ENCODE data around the gene ALK.

Gene ALK

DNA sequence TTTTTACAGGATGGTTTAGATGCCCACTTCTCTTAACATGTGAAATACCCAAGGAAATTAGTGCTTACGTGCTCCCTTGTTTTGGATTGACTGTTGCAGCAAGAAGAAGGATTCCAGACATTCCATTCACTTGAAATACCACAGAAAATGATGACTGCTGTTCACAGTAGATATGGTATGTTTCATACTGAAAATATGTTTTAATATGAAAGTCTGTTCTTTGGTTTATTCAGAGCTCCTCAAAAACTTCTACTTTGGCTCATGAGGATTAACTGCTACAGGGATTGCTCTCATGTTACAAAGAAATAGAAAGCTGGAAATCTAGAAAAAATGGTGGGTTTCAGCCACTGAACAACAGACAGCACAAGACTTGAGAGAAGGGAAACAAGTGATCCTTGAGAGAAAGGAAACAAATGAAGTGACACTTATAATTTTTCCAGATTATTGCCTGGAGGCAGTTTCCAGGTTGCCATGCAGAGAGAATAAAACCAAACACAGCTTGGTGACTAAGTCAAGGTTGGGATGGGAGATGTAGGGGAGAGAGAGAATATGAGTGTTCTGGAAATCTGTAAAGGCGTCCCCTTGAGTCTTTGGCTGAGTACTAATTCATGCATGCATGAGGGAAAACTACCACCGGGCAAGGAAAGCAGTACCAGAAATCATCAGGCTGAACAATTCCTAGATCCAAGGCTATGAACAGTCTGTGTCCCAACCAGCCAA lies 458.0 kb downstream of the ALK start:
- no peak for TF ChIP-seq ZFX (IDR thresholded peaks at IDR 0.05)
- TF ChIP-seq, protein P1, sequence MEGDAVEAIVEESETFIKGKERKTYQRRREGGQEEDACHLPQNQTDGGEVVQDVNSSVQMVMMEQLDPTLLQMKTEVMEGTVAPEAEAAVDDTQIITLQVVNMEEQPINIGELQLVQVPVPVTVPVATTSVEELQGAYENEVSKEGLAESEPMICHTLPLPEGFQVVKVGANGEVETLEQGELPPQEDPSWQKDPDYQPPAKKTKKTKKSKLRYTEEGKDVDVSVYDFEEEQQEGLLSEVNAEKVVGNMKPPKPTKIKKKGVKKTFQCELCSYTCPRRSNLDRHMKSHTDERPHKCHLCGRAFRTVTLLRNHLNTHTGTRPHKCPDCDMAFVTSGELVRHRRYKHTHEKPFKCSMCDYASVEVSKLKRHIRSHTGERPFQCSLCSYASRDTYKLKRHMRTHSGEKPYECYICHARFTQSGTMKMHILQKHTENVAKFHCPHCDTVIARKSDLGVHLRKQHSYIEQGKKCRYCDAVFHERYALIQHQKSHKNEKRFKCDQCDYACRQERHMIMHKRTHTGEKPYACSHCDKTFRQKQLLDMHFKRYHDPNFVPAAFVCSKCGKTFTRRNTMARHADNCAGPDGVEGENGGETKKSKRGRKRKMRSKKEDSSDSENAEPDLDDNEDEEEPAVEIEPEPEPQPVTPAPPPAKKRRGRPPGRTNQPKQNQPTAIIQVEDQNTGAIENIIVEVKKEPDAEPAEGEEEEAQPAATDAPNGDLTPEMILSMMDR (conservative IDR thresholded peaks at IDR 0.05), result no peak
- H3K27ac ChIP-seq, result no peak overlapping the region

DNA sequence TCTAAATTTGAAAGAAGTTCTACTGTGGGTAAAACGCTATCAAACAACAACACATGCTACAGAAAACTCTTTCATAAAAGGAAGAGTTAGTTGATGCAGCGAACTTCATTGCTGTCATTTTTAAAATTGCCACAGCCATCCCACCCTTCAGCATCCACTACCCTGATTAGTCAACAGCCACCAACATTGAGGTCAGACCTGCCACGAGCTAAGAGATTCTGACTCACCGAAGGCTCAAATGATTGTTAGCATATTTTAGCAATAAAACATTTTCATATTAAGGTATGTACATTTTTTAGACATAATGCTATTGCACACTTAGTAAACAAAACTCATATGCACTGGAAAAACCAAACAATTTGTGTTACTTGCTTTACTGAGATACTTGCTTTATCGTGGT lies 459.1 kb downstream of the ALK start:
- TF ChIP-seq, protein P1 (conservative IDR thresholded peaks at IDR 0.05), result no peak
- TF ChIP-seq ZFX (IDR thresholded peaks at IDR 0.05), result no peak
- H3K27ac ChIP-seq, result no peak overlapping the region

DNA sequence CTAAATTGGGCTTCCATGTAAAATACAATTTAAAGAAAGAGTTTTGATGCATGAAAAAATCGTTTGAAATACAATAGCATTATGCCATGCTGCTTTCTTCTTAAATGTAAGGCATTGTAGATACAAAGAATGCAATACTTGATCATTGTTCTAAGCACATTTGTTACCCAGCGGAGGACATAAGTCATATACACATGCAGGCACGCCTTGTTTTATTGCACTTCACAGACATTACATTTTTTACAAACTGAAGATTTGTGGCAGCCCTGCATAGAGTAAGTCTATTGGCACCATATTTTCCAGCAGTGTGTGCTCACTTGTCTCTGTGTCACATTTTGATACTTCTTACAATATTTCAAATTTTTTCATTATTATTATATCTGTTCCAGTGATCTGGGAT lies 461.2 kb downstream of the ALK start:
- no peak for TF ChIP-seq ZFX (IDR thresholded peaks at IDR 0.05)
- TF ChIP-seq, protein P1 (conservative IDR thresholded peaks at IDR 0.05), result no peak
- H3K27ac ChIP-seq, result no peak overlapping the region

DNA sequence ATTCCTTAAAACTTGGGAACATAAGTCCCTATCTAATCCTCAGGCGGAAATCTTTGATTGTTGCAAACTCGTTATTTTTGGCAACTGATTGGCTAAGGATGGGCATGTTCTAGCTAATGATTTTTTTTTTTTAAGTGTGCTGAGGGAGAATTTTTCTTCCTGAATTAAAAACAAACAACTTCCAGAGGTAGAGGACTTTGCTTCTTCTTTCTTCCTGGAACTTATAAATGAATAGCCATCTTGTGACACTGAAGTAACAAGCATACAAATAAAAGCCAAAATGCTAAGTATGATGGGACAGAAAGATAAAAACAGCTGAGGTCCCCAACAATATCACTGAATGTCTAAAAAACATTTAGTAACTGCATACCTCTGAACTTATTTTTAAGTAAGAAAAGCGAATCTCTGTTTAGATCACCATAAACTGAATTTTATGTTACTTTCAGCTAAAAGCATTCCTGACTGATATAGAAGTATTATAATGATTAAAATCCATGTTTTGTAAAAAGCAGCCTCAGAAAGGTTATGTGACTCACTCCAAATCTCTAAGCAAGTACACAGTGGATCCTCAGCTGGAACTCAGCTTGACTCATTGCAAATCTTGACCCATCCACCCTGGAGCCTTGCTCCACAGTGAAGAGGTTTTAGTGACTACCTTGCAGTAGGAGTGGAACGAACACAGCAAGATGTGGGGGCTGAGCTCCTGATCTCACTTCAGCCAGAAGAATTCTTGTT lies 461.8 kb downstream of the ALK start:
- TF ChIP-seq ZFX (IDR thresholded peaks at IDR 0.05), result no peak
- TF ChIP-seq, protein P1 (conservative IDR thresholded peaks at IDR 0.05), result no peak
- no peak overlapping the region for H3K27ac ChIP-seq

DNA sequence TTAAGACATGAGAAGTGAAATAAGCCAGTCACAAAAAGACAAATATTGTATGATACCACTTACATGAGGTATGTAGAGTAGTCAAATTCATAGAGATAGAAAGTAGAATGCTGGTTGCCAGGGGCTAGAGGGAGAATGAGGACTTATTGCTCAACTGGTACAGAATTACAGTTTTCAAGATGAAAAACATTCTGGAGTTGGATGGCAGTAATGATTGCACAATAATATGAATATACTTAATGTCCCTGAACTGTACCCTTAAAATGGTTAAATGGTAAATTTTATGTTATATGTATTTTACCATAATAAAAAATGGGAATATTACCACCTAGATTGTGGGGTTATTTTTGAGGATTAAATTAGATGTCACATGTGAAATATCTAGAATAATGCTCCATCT lies 465.0 kb downstream of the ALK start:
- TF ChIP-seq, protein P1 (conservative IDR thresholded peaks at IDR 0.05), result no peak
- TF ChIP-seq ZFX (IDR thresholded peaks at IDR 0.05), result no peak

DNA sequence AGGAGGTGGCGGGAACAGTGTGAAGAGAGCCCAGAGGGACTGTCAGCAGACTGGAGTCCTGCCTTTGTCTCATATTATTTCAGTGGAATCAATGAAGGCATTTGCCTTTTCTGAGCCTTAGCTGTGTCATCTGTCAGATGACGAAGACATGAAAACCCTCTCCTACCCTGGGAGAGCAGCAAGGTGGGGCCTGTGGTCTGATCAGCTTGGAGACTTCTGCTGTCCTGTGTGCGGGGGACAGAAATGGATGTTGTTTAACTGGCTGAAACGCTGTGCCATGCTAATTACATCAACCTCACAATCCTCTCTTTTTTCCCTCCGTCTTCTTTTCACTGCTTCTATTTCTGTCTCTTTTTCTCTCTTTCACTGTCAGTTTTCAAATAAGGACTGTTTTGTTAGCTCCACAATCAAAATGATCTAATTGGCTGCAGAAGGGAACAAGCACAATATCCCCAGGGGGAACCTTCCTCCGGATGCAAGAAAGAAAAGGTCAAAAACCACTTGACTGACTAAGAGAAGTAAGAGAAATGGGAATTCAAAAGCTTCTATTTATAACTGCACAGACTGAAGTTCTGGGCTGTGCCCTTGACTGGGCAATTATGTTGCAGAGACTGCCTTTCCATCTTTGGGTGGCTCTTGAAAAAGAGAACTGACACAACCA lies 466.1 kb downstream of the ALK start:
- TF ChIP-seq, protein P1 (conservative IDR thresholded peaks at IDR 0.05), result no peak
- TF ChIP-seq ZFX (IDR thresholded peaks at IDR 0.05), result no peak
- no peak overlapping the region for H3K27ac ChIP-seq

More for the DNA sequence above, 465.0 kb downstream of the ALK start:
- H3K27ac ChIP-seq, result no peak overlapping the region

DNA sequence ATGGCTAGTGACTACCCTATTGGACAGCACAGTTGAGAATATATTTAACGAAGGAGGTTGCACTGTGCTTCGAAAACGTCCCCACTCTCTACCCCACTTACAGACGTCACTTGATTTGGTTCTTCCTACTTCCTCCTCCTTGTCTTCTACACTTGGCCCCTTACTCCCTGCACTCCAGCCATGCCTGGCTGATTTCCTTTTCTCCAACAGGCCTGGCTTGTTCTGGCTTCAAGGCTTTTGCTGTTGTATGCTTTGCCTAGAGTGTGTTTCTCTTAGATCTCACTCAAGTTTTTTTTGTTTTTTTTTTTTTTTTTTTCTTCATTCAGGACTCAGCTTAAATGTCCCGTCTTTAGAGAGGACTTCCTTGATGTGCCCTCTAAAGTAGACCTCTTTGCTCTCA lies 469.4 kb downstream of the ALK start:
- H3K27ac ChIP-seq, result no peak overlapping the region
- TF ChIP-seq ZFX (IDR thresholded peaks at IDR 0.05), result no peak
- TF ChIP-seq, protein P1 (conservative IDR thresholded peaks at IDR 0.05), result no peak
